Muscle of leg (tissue), 11 donors: ENCODE measurements around the gene C11orf24. TPM values are rescaled to one million over a fixed set of nuclear protein-coding genes. Genes with fewer than 3 reads are reported as not detected.

Experiments
- DNase-seq: peaks from one replicate; pipeline ENCODE4 v3.0.0; 2013
- H3K27ac ChIP-seq: one replicate; pipeline ENCODE4 v1.5.1; 2013; ENCODE audit warnings: mild to moderate bottlenecking, low read length, control low read depth
- H3K27me3 ChIP-seq: one replicate; pipeline ENCODE4 v1.6.1; 2013; ENCODE audit warnings: low read length; ENCODE audit not compliant: control insufficient read depth, insufficient read depth
- H3K36me3 ChIP-seq: one replicate; pipeline ENCODE4 v1.6.1; 2013; ENCODE audit warnings: low read length; ENCODE audit not compliant: control insufficient read depth, insufficient read depth
- H3K4me1 ChIP-seq: one replicate; pipeline ENCODE4 v1.6.1; 2013; ENCODE audit warnings: low read length; ENCODE audit not compliant: control insufficient read depth, insufficient read depth
- H3K4me3 ChIP-seq: one replicate; pipeline ENCODE4 v1.5.1; 2013; ENCODE audit warnings: low read length, control low read depth
- H3K9me3 ChIP-seq: replicated peaks from 2 replicates; pipeline ENCODE4 v1.6.1; 2013; ENCODE audit warnings: low read depth, low read length; ENCODE audit not compliant: control insufficient read depth
- WGBS: methylation state at CpG from one replicate; pipeline ENCODE4 v1.1.5; 2013; ENCODE audit warnings: missing lambda C conversion rate; ENCODE audit not compliant: insufficient coverage; 5-methylcytosine and 5-hydroxymethylcytosine counted together
- polyA plus RNA-seq, 8 donors: library from polyadenylated mRNA; unstranded; fragments of 120-200 nt; gene quantifications; one replicate each; pipeline versions ENCODE4 v1.2.1 to v1.2.3, GENCODE V29; 2013; ENCODE audit warnings: inconsistent platforms in 1 of 8, low replicate concordance in 1 of 8; ENCODE audit not compliant: insufficient read length in 8 of 8, insufficient read depth in 1 of 8
- total RNA-seq: library from RNA; stranded (reverse); fragments of 120-200 nt; gene quantifications from one replicate; pipeline ENCODE4 v1.2.4, GENCODE V29; 2013

Gene C11orf24
- total and polyA plus RNA-seq, 9 donors: 14.7 to 39.0 (median 28.2) TPM

DNA sequence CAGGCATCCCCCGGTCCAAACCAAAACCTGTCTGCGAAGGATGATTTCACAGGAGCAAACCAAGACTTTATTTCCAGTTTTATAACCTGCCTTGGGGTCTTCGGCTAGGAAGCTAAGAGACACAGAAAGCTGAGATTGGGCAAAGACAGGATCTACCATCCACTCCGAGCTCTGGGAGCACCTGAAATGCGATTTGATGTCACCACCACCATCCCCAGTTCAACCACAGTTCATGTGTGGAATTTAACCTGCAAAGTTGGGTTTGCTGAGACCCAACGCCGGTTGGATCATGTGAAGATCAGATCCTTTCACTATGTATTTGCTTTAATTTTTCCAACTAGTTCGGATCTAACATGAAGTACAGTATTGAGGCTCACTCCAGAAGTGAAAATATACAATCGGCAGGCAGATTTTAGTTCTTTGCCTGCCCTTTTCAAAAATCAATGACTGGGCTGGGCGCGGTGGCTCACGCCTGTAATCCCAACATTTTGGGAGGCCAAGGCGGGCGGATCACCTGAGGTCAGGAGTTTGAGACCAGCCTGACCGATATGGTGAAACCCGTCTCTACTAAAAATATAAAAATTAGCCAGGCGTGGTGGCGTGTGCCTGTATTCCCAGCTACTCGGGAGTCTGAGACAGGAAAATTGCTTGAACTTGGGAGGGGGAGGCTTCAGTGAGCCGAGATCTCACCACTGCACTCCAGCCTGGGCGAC, 1.4 kb upstream of the C11orf24 start:
- no peak for DNase-seq
- Histone ChIP-seq H3K4me1 (peaks cover 23% of the 10 kb centered on the region), H3K36me3 (peaks cover 3% of the 10 kb centered on the region), H3K27me3 (no peaks in the 10 kb centered on the region), H3K27ac (no peak overlapping the region), H3K4me3 (no peak overlapping the region), H3K9me3 (no peaks in the 10 kb centered on the region)
- WGBS: 91% methylated on average over 11 of the region's 21 CpGs

DNA sequence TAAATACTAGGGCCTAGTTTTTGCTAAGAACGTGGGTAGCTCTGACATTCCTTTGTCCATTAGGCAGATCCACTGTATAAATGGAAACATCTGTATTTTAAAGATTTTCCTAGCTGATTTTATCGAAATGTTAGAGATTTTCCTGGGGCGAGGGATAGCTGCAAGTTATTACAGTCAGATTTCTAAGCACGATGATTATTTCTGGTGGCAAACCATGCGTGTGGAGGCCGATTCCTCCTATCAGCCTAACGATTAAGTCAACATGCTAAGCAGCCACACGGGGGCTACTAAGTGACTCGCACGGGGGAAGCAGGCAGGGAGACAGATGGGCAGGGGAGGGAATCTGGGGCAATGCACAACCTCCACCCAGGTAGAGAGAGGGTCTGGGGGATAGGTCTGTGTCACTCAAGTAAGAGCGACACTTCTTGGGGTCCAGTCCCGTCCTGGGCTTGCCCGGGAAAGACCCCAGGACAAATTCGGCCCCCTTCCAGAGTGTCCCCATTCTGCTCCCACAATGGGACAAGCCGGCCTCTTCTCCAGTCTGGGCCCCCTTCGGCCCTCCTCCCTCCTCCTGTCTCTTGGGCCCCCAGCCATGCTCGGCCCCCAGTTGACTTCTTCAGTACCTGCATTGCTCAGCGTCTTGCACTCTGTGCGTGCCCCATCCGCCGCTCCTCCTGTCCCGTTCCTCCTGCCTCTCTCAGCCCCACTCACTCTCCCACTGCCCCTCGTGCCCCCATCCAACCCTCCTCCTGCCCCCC, 571 bp downstream of the C11orf24 start:
- Histone ChIP-seq H3K9me3 (no peaks in the 10 kb centered on the region), H3K27ac (peak overlapping the region; percentile 96), H3K27me3 (no peaks in the 10 kb centered on the region), H3K36me3 (peaks cover 23% of the 10 kb centered on the region), H3K4me1 (peaks cover 23% of the 10 kb centered on the region), H3K4me3 (peak overlapping the region; percentile 94)
- DNase-seq: peak; percentile 84
- WGBS: 0% methylated on average over 11 of the region's 23 CpGs

DNA sequence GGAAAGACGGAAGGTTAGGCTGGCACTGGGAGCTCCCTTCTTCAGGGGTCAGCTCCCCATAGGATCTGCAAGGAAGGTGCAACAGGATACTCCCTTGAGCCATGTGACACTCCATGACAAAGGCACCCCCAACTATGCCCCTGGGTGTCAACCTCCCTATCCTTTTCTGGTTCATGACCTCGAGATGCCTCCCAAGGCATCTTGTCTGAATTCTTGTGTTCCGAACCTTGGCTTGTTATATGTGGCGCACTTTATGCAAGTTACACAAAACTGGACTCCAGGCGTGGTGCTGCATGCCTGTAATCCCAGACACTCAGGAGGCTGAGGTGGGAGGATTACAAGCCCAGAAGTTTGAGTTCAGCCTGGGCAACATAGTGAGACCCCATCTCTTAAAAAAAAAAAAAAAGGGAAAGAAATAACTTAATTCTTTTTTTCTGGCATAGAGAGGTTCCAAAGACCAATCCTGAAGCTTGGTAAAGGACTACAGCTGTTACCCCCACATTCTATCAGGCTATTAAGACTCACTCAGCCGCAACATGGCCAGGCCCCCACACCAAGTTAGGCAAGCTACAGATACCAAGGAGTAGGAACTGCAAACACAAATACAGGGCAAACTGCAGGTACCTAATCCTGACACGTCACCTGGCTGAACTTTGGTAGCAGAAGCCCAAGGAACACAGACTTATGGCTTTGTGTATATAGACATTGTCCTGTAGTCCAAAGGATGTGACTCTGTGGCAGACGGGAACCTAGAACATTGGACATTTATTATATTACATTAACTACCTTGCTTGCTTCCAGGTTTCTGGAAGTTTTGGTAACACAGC, 1.4 kb downstream of the C11orf24 start:
- peaks cover 31% of the 10 kb centered on the region for H3K36me3 ChIP-seq
- peak overlapping the region; percentile 96 for H3K27ac ChIP-seq
- no peaks in the 10 kb centered on the region for H3K9me3 ChIP-seq
- H3K4me1 ChIP-seq: peaks cover 23% of the 10 kb centered on the region
- no peak for DNase-seq
- 56% methylated on average over 3 of the region's 8 CpGs for WGBS
- H3K4me3 ChIP-seq: peak overlapping the region; percentile 94
- no peaks in the 10 kb centered on the region for H3K27me3 ChIP-seq

DNA sequence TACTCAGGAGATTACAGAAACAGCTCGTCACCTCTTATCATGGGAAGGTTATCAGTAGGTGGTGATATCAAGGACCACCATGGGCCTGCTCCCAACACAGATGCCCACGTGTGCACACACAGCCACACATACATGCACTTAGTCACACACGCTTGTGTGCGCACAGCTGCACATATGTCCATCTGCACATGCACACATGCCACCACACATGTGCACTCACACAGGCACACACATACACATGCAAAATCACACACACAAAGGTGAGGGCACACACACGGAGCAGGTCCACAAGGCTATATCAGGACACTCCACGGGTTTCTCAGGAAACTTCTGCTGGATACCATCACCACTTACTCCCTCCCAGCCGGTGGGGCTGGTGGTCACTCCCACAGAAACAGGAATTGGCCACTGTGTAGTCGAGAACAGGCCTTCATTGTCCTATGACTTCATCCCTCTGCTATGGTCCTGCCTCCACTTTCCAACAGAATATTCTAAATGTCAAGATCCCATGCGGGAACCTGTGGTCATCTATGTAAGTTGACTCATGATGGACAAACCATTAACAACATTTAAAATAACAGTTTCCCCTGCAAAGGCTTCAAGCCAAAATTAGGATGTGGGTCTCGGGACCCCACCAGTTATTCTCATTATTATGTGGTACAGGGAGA, 2.2 kb downstream of the C11orf24 start:
- Histone ChIP-seq H3K4me1 (peaks cover 23% of the 10 kb centered on the region), H3K9me3 (no peaks in the 10 kb centered on the region), H3K36me3 (peaks cover 40% of the 10 kb centered on the region), H3K27ac (no peak overlapping the region), H3K27me3 (no peaks in the 10 kb centered on the region), H3K4me3 (no peak overlapping the region)
- DNase-seq: peak; percentile 63
- 56% methylated on average over 6 of the region's 10 CpGs for WGBS

DNA sequence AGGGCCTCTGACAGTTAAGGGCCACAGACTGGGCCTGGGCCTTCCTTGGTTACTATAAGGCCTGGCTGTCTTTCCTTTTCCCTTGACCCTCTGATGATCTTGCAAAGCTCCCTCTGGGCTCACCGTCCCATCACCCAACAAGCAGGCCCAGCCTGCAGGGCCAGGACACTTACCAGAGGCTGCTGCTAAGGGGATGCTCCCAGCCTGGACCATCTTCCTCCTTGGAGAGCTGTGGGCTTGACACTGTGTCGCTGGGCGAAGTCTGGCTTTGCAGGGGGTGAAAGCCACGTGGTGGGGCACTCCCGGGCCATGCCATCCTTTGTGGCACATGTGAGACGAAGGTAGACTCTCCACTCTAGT, 3.9 kb downstream of the C11orf24 start:
- 97% methylated on average over 5 of the region's 6 CpGs for WGBS
- peaks cover 21% of the 10 kb centered on the region for H3K4me1 ChIP-seq
- H3K27me3 ChIP-seq: no peaks in the 10 kb centered on the region
- DNase-seq: no peak
- no peaks in the 10 kb centered on the region for H3K9me3 ChIP-seq
- no peak overlapping the region for H3K27ac ChIP-seq
- H3K36me3 ChIP-seq: peaks cover 54% of the 10 kb centered on the region
- H3K4me3 ChIP-seq: no peak overlapping the region

DNA sequence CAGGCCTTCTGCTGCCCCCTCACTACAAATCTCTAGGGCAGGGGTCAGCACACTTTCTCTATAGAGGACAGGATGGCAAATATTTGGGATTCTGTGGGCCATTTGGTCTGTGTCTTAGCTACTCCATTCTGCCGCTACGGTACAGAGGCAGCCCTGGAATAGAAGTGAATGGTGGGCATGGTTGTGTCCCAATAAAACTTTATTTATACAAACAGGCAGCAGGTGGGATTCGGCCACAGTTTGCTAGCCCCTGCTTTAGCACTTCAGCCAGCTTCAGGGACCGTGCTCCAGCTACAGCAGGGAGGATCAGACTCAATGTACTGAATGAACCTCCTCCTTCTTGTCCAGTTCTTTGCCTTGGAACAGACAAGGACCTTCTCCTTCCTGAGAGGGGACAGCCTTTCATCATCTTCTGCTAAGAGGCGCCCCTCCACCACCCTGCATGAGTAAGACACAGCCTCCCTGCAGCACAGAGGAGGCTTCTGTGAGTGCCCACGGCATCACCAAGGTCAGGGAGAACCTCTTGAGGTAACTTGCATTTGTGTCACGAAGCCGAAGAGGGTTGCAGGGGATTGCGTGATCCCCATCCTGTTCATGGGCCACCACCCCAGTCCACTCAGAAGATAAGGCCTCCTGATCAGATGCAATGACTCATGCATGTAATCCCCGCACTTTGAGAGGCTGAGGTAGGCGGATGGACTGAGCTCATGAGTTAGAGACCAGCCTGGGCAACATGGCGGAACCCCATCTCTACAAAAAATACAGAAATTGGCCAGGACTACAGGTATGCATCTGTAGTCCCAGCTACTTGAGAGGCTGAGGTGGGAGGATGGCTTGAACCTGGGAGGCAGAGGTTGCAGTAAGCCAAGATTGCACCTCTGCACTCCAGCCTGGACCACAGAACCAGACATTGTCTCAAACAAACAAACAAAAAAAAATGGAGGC, 4.6 kb downstream of the C11orf24 start:
- H3K27ac ChIP-seq: no peak overlapping the region
- no peaks in the 10 kb centered on the region for H3K9me3 ChIP-seq
- no peak overlapping the region for H3K4me3 ChIP-seq
- peaks cover 60% of the 10 kb centered on the region for H3K36me3 ChIP-seq
- WGBS: 98% methylated on average over 5 of the region's 12 CpGs
- no peak for DNase-seq
- H3K27me3 ChIP-seq: no peaks in the 10 kb centered on the region
- H3K4me1 ChIP-seq: peaks cover 17% of the 10 kb centered on the region

DNA sequence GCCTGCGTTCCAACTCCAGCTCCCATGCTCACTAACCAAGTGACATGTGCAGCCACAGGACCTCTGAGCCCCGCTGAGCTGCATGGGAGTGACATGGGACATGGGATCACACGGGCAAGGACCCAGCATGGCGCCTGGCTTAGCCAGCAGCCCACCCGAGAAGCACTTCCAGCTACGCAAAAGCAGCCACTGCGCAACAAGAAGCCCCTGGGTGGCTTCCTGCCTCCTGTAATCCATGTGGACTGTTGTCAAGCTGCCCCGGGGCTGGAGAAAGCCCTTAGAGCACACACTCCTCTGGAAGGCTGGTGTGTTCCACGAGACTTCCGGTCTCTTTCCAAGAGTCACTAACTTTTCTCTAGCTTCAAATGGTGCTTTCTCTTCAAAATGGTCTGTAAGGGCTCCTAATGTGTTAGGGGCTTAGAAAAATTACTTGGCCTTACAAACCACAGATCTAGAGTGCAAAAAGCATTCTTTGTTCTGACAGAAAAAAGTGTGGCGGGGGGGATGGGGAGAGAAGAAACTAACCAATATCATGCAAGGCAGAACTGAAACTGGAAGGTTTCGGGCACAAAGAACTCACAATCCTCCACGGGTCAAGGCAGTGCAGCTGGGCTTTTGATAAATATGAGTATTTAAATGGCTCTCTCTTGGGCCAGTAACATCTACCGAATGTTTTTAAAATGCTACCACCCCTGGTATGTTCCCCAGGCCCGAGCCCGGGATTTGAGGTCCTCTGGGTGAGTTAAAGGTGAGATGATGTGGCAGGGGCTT, 5.5 kb downstream of the C11orf24 start:
- 95% methylated on average over 8 of the region's 16 CpGs for WGBS
- H3K36me3 ChIP-seq: peaks cover 69% of the 10 kb centered on the region
- H3K4me1 ChIP-seq: peaks cover 16% of the 10 kb centered on the region
- H3K9me3 ChIP-seq: no peaks in the 10 kb centered on the region
- no peak overlapping the region for H3K27ac ChIP-seq
- H3K27me3 ChIP-seq: no peaks in the 10 kb centered on the region
- no peak overlapping the region for H3K4me3 ChIP-seq
- DNase-seq: no peak

DNA sequence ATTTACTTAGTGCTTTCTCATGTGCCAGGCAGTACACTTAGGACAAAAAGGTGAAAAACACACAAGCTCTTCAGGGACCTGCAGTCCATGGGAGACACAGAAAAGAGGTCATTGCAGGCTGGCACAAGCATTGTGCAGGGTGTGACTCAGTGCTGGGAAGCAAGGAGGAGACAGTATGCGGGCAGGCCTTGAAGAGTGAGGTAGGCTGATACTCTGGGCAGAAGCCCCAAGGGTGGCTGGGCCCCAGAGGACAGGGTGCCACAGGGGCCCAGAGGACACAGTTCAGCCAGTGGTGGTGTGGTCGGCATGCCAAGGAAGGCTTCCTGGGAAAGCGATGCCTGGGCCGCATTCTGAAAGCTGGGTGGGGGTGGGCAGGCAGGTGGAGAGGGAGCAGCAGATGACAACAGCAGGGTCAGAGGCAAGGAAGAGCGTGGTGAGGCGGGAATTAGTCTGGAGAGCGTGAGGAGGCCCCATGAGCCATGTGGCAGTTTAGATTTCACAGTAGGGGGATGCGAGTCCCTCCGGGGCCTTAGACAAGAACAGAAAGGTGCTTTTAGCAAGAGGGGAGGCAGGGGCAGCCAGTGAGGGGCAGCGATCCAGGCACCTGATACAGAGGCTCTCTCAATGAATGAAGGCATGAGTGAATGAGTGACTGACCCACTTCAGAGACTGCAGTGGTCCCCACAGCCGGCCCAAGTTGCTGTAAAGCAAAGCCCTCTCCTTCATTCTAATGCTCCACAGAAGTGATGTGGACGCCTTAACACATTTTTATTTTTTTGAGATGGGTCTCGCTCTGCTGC, 6.8 kb downstream of the C11orf24 start:
- peaks cover 6% of the 10 kb centered on the region for H3K4me1 ChIP-seq
- DNase-seq: no peak
- no peak overlapping the region for H3K4me3 ChIP-seq
- H3K9me3 ChIP-seq: no peaks in the 10 kb centered on the region
- no peaks in the 10 kb centered on the region for H3K27me3 ChIP-seq
- H3K36me3 ChIP-seq: peaks cover 81% of the 10 kb centered on the region
- WGBS: 89% methylated on average over 12 of the region's 13 CpGs
- H3K27ac ChIP-seq: no peak overlapping the region
